OCI-LY7 (cell line): ENCODE results near the gene ZNF746. TPM values are rescaled to one million over a fixed set of nuclear protein-coding genes. Genes with fewer than 3 reads are reported as not detected.

ENCODE experiments used
- BruUV-seq: library from RNA; stranded (reverse); fragments of 400-500 nt; replicated peaks from 2 replicates; lab custom pipeline; 2021; lab: Mats Ljungman, UMichigan
- CTCF ChIA-PET: fragments of 300-600 bp; sonication (Branson Sonifier 250); formaldehyde crosslinking; loops from one replicate; lab custom pipeline; 2022; ENCODE audit warnings: antibody characterized with exemption; ENCODE audit not compliant: unreplicated experiment; lab: Charles Lee
- POLR2A ChIA-PET: fragments of 300-600 bp; sonication (Branson Sonifier 250); formaldehyde crosslinking; loops from one replicate; lab custom pipeline; 2022; ENCODE audit warnings: antibody characterized with exemption; lab: Charles Lee
- DNase-seq: peaks from one replicate; pipeline ENCODE4 v3.0.0-alpha.2; 2015; ENCODE audit warnings: low spot score
- H2AFZ ChIP-seq: fragments of 200-600 bp; sonication (generic), shearing (Covaris generic); 2 replicates; pipeline ENCODE4 v1.6.1; 2014; ENCODE audit warnings: mild to moderate bottlenecking, antibody characterized with exemption, low read length, moderate library complexity
- H3K27ac ChIP-seq: fragments of 200-600 bp; sonication (generic); 2 replicates; pipeline ENCODE4 v1.5.1; 2014; ENCODE audit warnings: mixed run types, low read depth, mild to moderate bottlenecking, moderate library complexity, low read length, inconsistent platforms; ENCODE audit not compliant: poor library complexity, severe bottlenecking
- H3K36me3 ChIP-seq: fragments of 200-600 bp; sonication (generic); 2 replicates; pipeline ENCODE4 v1.6.1; 2014; ENCODE audit warnings: mild to moderate bottlenecking, antibody characterized with exemption, low read length, moderate library complexity, mixed read lengths; ENCODE audit not compliant: insufficient read depth
- H3K4me1 ChIP-seq: fragments of 200-600 bp; sonication (generic); 2 replicates; pipeline ENCODE4 v1.5.1; 2014; ENCODE audit warnings: mild to moderate bottlenecking, low read length; ENCODE audit not compliant: insufficient read depth, poor library complexity, severe bottlenecking
- H3K4me2 ChIP-seq: fragments of 200-600 bp; sonication (generic); 2 replicates; pipeline ENCODE4 v1.6.1; 2014; ENCODE audit warnings: mild to moderate bottlenecking, low read length
- H3K4me3 ChIP-seq: fragments of 200-600 bp; sonication (generic); 2 replicates; pipeline ENCODE4 v1.5.1; 2014; ENCODE audit warnings: mild to moderate bottlenecking, low read depth, low read length; ENCODE audit not compliant: poor library complexity, severe bottlenecking
- H3K79me2 ChIP-seq: fragments of 200-600 bp; sonication (generic); 2 replicates; pipeline ENCODE4 v1.6.1; 2016; ENCODE audit warnings: low read depth, mild to moderate bottlenecking, low read length, moderate library complexity, mixed read lengths; ENCODE audit not compliant: insufficient read depth
- H3K9me2 ChIP-seq: fragments of 200-600 bp; sonication (generic); 2 replicates; pipeline ENCODE4 v1.6.1; 2016; ENCODE audit warnings: mild to moderate bottlenecking, low read length, mixed read lengths; ENCODE audit not compliant: insufficient read depth
- H3K9me3 ChIP-seq: fragments of 200-600 bp; sonication (generic); 2 replicates; pipeline ENCODE4 v1.6.1; 2014; ENCODE audit warnings: mild to moderate bottlenecking, mixed run types, low read length, mixed read lengths
- H4K20me1 ChIP-seq: fragments of 200-600 bp; sonication (generic); 2 replicates; pipeline ENCODE4 v1.6.1; 2014; ENCODE audit warnings: mild to moderate bottlenecking, antibody characterized with exemption, low read length, moderate library complexity, mixed read lengths; ENCODE audit not compliant: insufficient read depth
- CTCF ChIP-seq: fragments of 200-600 bp; sonication (generic); conservative IDR thresholded peaks from 2 replicates; pipeline ENCODE4 v1.5.1; 2014; ENCODE audit warnings: mild to moderate bottlenecking, antibody characterized with exemption, low read length, moderate library complexity, mixed read lengths
- EZH2phosphoT487 ChIP-seq: fragments of 200-600 bp; sonication (generic); IDR thresholded peaks from 2 replicates; pipeline ENCODE4 v1.6.1; 2018; ENCODE audit warnings: low read depth, borderline replicate concordance, mild to moderate bottlenecking, mixed run types, antibody characterized with exemption, low read length, moderate library complexity, mixed read lengths
- intact Hi-C: fragments of 100-400 bp; cut with micrococcal nuclease; formaldehyde crosslinking; loops from one replicate; pipeline ENCODE4 v1.10.0; 2022; ENCODE audit not compliant: unreplicated experiment
- total RNA-seq, 2 experiments: library from RNA; depleted of rRNA in 1 of 2; stranded (reverse); fragments of >200 nt in 1 of 2; shearing (Covaris generic) in 1 of 2; gene quantifications; 2 replicates each; pipeline ENCODE4 v1.2.3, GENCODE V29; 2014 to 2022

Gene ZNF746
- total RNA-seq, 2 experiments from 2014 or later = 14.8 to 18.9 TPM

- Histone ChIP-seq H3K4me1 (peaks cover 15% of the 10 kb centered on the region), H3K9me3 (peaks cover 11% of the 10 kb centered on the region), H3K9me2 (no peaks in the 10 kb centered on the region), H3K36me3 (no peaks in the 10 kb centered on the region), H3K4me3 (no peak overlapping the region), H4K20me1 (0 out of 2 replicates have a peak, but pooled peaks cover 1% of the 10 kb centered on the region), H3K4me2 (no peak overlapping the region), H3K27ac (no peak overlapping the region), H2AFZ (no peak overlapping the region), H3K79me2 (peaks cover 6% of the 10 kb centered on the region; the same call in 1 of the 2 replicates)
- BruUV-seq = no TSS peak
- TF ChIP-seq EZH2phosphoT487 (no peak), CTCF (no peak)
- no peak for DNase-seq
- ChIA-PET POLR2A (interaction anchor here (0.7 kb wide), 1 partner anchor 375 kb away, joined by 5 read pairs; the partner anchor contains the start of gene ZNF862), CTCF (no interaction called here)
- intact Hi-C loops = no loop called here
These were observed 34.0 kb downstream of the ZNF746 start for GRCh38 chr7:149463500-149464161.

- peaks cover 11% of the 10 kb centered on the region for H3K9me3 ChIP-seq
- peaks cover 6% of the 10 kb centered on the region; the same call in 1 of the 2 replicates for H3K79me2 ChIP-seq
- no peak overlapping the region for H3K27ac ChIP-seq
- TF ChIP-seq CTCF (no peak), EZH2phosphoT487 (no peak)
- H3K4me1 ChIP-seq = peaks cover 17% of the 10 kb centered on the region
- intact Hi-C loops = no loop called here
- peaks cover 7% of the 10 kb centered on the region; the same call in 1 of the 2 replicates for H4K20me1 ChIP-seq
- DNase-seq = no peak
- no peak overlapping the region for H3K4me2 ChIP-seq
- H3K36me3 ChIP-seq = no peaks in the 10 kb centered on the region
- no peak overlapping the region for H2AFZ ChIP-seq
- H3K9me2 ChIP-seq = no peaks in the 10 kb centered on the region
- ChIA-PET POLR2A (no interaction called here), CTCF (no interaction called here)
- BruUV-seq = no TSS peak
- no peak overlapping the region for H3K4me3 ChIP-seq
These were observed 35.5 kb downstream of the ZNF746 start for GRCh38 chr7:149462101-149462520.
